Cardiac fibroblast (primary cell): Measurements from ENCODE around the gene GFOD1.
A peak's percentile ranks its signal among the peaks of the same experiment; 100 is the strongest.
"Not testable (repeated sequence)": the region's sequence is repeated elsewhere in the genome, so short reads cannot be mapped to it uniquely, and the experiment has no call there.

Experiments
- DNase-seq, 2 donors: peaks; one replicate each; pipeline versions ENCODE4 v3.0.0 to v3.0.0-alpha.2; 2010; ENCODE audit warnings: low read depth in 2 of 2
- H3K4me3 ChIP-seq, 2 donors: replicated peaks in 1 of 2; 1 replicate in 1 of 2; 2 replicates in 1 of 2; pipeline ENCODE4 v1.5.1; 2011; ENCODE audit warnings: low read depth in 2 of 2, low read length in 2 of 2, mild to moderate bottlenecking in 2 of 2, moderate library complexity in 1 of 2
- CTCF ChIP-seq: IDR thresholded peaks from one replicate; pipeline ENCODE4 v1.5.1; 2011; ENCODE audit warnings: low read depth, mild to moderate bottlenecking, low read length, inconsistent platforms

Gene GFOD1

GRCh38 chr6:13328076-13328874 lies 159.1 kb downstream of the GFOD1 start, which contains the start of gene TBC1D7:
Gene TBC1D7, minus strand, starts transcription at chr6:13328537. Its CDS starts 1,639 bp downstream, at chr6:13326898.
- TF ChIP-seq CTCF, result peak; percentile 22
- peak within 1 kb of the TSS; percentile 80 to 93 for H3K4me3 ChIP-seq
- peak; percentile 94 to 96 for DNase-seq

- DNase-seq, result no peak
- no peak for TF ChIP-seq CTCF
Measured at GRCh38 chr6:13327691-13328075, 159.7 kb downstream of the GFOD1 start.

GRCh38 chr6:13326031-13326586 lies 161.3 kb downstream of the GFOD1 start:
- H3K4me3 ChIP-seq, result not testable (repeated sequence)

More at GRCh38 chr6:13327691-13328075, 159.7 kb downstream of the GFOD1 start:
- peak overlapping the region; percentile 80 to 93 for H3K4me3 ChIP-seq

GRCh38 chr6:13319891-13320564 lies 167.4 kb downstream of the GFOD1 start:
- no peak for DNase-seq
- no peak overlapping the region for H3K4me3 ChIP-seq
- no peak for TF ChIP-seq CTCF

More at GRCh38 chr6:13326031-13326586, 161.3 kb downstream of the GFOD1 start:
- DNase-seq, result not testable (repeated sequence)

DNA sequence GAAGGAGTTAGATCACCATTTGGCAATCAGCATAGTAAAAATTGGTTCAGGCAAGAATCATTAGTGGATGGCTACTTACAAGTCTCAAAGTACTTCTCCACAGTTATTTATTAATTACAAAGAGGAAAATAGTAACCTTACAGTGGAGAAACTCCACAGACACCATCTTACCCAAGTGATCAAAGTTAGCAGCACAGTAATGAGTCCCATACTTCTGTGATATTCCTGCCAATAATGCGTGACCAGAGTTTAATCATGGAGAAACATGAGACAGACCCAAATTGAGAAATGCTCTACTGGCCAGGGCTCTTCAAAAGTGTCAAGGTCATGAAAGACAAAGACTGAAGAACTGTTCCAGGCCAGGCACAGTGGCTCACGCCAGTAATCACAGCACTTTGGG lies 168.6 kb downstream of the GFOD1 start:
- no peak for TF ChIP-seq CTCF
- DNase-seq, result no peak
- no peak overlapping the region for H3K4me3 ChIP-seq

- no peak for TF ChIP-seq CTCF
- no peak overlapping the region for H3K4me3 ChIP-seq
- DNase-seq, result no peak
Measured at GRCh38 chr6:13315896-13316295, 171.5 kb downstream of the GFOD1 start.

- no peak overlapping the region for H3K4me3 ChIP-seq
- no peak for DNase-seq
- no peak for TF ChIP-seq CTCF
Measured at GRCh38 chr6:13314806-13315205, 172.6 kb downstream of the GFOD1 start.
